Measurements from ENCODE around the gene GRIA4.

GRIA4 gene

GRCh38 chr11:105609832-105610781 lies at the start of gene GRIA4:
TSS of gene GRIA4 (plus strand) at chr11:105610073. CDS start at chr11:105610998, 925 bp downstream.
- peak; percentile 69 for DNase-seq (ENCODE audit: low read depth)

GRCh38 chr11:105573091-105573490 lies 36.8 kb upstream of the GRIA4 start:
- peak; percentile 39 for DNase-seq (ENCODE audit: low read depth)

DNA sequence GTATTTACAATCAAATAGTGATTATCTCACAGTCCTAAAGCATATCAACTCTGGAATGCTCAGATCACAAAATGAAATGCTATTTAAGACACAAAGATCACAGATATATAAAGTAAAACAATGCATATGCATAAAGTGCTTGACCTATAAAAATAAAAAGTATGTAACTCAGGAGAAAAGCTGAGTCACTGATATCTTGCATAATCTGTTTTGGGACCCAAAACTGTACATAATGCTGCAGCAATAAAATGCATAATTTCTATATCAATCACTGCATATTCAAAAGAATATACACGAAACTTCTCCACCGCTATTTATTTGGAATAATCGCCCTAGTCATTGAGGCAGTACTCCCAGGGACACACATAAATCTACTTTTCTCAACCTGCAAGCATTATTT lies 34.9 kb upstream of the GRIA4 start:
- peak; percentile 39 for DNase-seq (ENCODE audit: low read depth)

- peak; percentile 74 for DNase-seq (ENCODE audit: low read depth)
These were observed 32.2 kb upstream of the GRIA4 start for GRCh38 chr11:105577641-105578040.

DNA sequence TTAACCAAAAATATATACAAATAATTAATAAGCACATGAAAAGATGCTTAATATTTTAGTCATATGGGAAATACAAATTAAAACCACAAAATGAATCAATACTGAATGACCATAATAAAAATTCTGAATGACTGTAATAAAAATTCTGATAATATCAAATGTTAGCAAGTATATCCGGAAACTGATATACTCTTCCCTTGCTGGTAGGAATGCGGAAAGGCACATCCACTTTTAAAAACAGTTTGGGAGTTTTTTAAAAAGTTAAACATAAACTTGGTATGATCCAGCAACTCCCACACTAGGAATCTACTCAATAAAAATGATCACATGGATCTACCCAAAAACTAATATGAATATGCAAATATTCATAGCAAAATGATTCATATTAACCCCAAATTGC lies 30.8 kb upstream of the GRIA4 start:
- no peak for DNase-seq (ENCODE audit: low read depth)

GRCh38 chr11:105582497-105582896 lies 27.4 kb upstream of the GRIA4 start:
- peak; percentile 9 for DNase-seq (ENCODE audit: low read depth)

DNA sequence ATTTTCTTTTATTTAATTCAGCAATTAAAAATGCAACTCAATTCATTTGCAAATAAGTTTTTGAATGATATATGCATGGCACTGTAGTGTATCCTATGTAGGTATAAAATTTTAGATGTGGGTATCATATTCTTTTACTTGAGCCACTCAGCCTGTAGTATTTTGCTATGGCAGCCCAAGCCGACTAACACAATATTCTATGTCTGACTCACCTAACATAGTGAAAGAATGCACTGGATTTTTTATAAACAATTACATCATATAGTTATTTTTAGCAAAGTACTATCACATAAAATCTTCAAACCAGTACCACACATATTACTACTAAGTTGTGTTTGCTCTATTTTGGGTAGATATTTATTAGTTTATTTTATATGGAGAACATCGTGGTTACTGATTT lies 21.9 kb upstream of the GRIA4 start:
- DNase-seq (ENCODE audit: low read depth), result peak; percentile 82

DNA sequence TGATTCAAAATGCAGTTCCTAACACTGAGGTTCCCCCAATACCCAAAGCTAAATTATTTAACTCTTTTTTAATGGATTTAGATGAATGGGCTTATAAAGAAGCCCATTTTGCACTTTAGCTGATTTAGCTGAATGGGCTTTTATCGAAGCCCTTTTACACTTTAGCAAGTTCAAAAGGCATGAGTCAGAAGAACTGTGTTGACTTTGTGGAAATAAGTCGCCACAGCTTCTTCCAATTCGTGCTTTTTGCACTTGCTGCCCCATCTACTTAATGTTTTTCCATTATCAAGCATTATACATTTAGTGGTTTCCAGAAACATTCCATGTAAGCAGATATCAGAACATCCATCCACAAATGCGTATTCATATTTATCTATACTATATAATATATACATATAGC lies 20.5 kb upstream of the GRIA4 start:
- peak; percentile 40 for DNase-seq (ENCODE audit: low read depth)

DNA sequence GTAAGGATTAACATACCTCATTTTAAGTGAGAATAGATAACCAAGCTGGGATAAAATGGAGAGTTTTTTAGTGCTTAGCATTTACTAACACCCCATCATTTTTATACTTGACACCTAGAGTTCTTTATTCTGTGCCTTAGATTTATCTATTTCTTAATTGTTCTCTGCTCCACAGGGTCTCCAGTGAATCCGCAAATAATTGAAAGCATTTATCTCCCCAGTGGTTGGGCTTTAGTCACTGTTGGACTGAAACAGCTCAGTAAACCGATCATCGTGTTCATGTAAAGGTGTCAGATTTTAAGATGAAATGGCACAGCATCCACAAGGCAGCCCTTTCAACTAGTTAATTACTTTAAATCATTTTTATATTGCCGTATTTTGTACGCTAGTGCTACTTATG lies 17.8 kb upstream of the GRIA4 start:
- no peak for DNase-seq (ENCODE audit: low read depth)

DNA sequence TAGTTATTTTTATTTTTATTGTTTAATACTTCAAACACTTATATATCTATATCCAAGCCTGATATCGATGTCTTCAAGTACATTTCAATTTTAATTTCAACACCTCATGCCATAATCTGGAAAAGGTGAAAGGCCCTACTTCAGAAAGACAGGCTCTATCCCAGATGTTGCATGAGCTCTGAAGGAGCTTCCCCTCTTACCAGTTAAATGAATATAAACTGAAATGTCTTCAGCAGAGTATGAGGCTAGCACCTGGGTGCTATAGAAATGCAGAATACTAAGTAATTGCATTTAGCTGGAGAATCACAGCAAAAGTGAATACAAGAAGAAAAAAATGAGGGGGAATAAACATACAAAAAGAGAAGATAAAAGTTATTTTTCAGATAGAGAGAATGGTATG lies 11.5 kb upstream of the GRIA4 start:
- no peak for DNase-seq (ENCODE audit: low read depth)

- DNase-seq (ENCODE audit: low read depth), result no peak
These were observed 6.7 kb upstream of the GRIA4 start for GRCh38 chr11:105603156-105603555.

GRCh38 chr11:105609341-105609781 lies 512 bp upstream of the GRIA4 start:
- DNase-seq (ENCODE audit: low read depth), result peak; percentile 60

GRCh38 chr11:105610871-105611571 lies 1.1 kb downstream of the GRIA4 start:
- DNase-seq (ENCODE audit: low read depth), result no peak

GRCh38 chr11:105611572-105612441 lies 1.9 kb downstream of the GRIA4 start:
- no peak for DNase-seq (ENCODE audit: low read depth)

DNA sequence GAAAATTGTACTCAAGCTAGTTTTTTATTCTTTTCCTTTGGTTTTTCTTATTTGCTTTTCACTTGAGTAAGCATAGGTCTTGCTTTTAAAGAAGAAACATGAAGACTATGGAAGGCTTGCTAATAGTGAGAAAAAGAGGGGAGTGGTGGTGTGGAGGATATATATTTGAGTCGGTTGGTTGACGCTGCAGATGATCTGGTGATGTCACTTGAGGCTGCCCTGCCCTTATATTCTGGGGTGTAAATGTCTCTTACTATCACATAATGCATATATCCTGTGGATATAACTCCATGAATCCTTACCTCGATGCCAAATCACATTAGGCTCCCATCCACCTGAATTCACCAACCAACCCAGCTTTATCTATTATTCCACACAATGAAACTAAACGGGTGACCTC lies 2.9 kb downstream of the GRIA4 start:
- DNase-seq (ENCODE audit: low read depth), result no peak

DNA sequence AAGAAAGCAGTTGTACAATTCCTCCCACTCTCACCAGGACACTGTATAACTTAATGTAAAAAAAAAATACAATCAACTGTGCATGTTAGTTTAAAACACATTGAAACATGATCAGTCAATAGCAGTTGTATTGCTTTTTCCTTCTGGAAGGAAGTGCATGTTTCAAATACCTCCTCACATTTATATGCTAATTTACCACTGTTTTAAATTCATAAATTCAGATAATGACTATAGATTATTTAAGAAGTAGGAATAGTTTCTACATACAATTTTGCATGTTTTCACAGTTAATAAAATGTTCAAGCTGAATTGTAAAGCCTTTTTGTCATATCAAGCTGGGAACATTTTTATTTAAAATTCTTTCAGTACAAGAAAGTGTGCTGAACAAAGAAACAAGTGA lies 3.3 kb downstream of the GRIA4 start:
- no peak for DNase-seq (ENCODE audit: low read depth)

DNA sequence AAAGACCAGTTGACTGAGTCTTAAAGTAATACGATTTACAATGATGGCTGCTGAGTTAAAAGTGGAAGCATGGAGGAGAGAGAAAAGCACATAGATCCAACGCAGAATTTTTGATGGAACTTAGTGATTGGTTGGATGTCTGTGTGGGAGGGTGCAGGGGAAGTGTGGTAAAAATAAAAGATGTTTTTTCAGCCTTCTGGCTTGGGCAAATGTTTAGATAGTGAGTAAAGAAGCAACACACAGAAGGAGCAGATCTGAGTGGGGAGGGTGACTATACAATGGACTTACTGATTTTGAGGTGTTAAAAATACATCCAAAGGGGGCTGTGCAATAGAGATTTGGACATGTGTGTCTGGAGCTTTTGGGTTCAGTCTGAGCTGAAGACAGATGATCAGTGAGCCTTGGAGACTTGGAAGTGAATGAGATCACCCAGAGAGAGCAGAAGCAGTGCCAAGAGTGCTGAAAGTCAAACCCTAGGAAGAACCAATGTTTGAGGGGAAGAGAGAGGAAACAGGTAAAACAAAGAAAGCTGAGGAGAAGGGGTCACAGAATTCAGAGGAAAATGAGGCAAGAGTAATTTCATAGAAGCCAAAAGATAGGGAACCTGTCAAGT lies 8.6 kb downstream of the GRIA4 start:
- DNase-seq (ENCODE audit: low read depth), result no peak

DNA sequence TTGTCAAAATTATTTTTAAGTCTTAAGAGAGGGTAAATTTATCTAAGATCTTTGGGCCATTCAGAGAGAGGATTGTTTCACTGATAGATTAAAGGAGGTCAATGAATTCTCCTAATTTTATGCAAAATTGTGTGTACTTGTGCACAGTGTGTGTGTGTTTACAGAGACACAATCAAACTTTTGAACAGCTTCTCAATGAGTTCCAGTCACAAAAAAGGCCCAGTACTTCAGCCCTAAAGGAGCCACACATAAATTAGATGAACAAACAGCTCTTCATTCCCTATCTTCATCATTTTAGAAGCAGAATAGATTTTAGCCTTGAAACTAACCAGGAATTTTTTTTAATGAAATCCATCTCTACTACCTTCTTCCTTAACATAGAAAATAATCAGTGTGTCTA lies 9.7 kb downstream of the GRIA4 start:
- DNase-seq (ENCODE audit: low read depth), result no peak

DNA sequence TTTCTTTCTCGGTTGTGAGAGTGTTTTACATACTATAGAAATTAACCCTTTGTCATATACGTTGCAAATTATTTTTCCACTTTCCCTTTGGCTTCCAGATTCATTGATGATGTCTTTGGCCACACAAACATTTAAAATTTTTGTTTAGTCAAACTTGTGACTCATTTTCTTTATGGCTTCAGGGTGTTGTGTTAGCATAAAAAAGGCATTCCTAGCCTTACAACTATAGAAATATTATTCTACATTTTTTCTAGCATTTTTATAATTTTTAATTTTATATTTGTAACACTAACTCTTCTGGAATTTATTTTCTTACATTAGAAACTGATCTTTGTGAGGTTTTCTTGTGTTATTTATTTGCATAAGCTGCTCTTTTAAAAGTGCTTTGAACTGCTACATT lies 12.1 kb downstream of the GRIA4 start:
- DNase-seq (ENCODE audit: low read depth), result no peak

DNA sequence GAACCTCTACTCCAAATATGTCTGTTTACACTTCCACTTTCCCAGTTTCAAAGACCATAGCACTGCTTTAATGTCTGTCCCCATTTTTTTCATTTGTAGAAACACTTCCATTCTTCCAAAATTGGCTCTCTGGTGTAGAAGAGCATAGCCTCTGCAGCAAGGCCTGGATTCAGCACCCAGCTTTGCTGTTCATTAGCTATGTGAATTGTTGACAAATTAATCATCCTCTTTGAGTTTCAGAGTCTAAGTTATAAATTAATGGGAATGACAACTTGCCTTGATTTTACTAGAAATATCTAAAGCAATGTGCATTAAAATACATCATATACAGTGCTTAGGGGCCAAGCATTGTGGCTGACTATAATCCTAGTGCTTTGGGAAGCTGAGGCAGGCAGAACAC lies 22.4 kb downstream of the GRIA4 start:
- no peak for DNase-seq (ENCODE audit: low read depth)

GRCh38 chr11:105635466-105635865 lies 25.6 kb downstream of the GRIA4 start:
- no peak for DNase-seq (ENCODE audit: low read depth)

DNA sequence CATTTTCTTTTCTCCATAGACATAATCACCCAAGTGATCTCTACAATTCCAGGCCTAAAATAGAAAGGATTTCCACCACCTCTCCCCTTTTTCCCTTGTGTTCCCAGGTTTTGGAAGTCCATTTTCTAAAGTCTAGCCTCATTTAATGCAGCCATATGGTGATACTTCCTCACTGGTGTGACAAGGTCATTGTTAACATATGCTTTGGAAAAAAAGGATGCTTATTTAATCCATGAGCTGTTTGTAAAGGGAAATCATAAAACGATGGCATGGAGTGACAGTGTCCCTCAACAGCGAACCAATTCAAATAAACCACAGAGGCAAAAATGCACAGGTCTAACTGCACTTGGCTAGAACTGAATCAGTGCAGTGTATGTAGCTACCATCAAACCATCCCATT lies 26.6 kb downstream of the GRIA4 start:
- no peak for DNase-seq (ENCODE audit: low read depth)
